HG02678 (cell line): ENCODE results near the gene FSIP1.
A peak's percentile ranks its signal among the peaks of the same experiment; 100 is the strongest.
"Not testable (repeated sequence)": the region's sequence is repeated elsewhere in the genome, so short reads cannot be mapped to it uniquely, and the experiment has no call there.

Source experiments
- ATAC-seq: cut with Tn5 transposase; IDR thresholded peaks from one replicate; pipeline ENCODE4 v1.9.1; 2021; ENCODE audit warnings: mild to moderate bottlenecking, moderate library complexity; ENCODE audit not compliant: unreplicated experiment

The FSIP1 gene

DNA sequence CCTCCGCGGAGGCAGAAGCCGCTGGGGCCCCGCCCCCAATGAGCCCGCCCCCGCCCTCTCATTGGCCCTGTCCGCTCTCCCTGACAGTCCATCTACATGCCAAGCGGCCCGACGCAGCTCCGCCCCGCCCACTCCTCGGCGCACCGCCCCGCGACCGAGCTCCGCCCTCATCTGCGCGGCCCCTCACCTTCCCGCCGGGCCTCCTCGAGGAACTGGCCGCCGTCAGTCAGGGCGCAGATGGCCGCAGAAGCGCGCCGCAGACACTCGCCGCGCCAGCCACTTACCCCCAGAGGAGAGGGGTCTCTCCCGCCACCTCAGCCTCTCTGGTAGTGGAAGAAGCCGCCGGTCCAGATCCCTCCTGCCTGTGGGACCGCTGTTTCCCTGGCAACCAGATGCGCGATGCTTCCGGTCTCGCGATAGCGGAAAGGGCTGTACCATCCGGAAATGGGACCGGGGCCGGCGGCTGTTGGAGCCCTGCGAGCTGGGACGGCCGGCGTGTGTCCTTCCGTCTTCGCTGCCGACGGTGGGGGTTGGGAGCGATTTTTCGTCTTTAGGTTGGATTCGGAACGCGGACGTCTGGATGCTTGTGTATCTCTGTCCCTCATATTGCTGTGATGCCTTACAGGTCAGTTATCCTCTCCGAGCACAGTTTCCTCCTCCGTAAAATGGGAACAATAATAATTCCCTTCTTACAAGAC is at the start of gene FSIP1:
FSIP1 (minus strand) TSS at position 401 of the 698 bp plus-strand sequence. CDS start 6,317 bp downstream, outside the sequence.
- ATAC-seq: peak; percentile 96

DNA sequence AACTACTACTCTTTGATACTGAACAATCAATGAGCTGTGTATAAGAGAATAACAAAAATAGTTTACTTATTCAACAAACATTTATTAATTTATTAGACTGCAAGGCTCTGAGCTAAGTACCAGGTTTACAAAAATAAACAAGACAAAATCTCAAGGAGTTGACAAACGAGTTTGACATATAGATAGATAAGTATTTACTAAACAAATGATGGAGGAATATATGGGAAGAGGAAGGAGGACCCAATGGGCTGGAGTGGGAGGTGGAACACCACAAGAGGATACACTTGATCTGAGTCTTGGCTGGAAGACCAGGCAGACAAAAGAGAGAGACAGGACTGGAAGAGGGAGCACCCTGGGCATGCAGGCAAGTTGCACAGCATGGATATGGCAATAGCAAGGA is 47.5 kb upstream of the FSIP1 start:
- ATAC-seq: no peak

DNA sequence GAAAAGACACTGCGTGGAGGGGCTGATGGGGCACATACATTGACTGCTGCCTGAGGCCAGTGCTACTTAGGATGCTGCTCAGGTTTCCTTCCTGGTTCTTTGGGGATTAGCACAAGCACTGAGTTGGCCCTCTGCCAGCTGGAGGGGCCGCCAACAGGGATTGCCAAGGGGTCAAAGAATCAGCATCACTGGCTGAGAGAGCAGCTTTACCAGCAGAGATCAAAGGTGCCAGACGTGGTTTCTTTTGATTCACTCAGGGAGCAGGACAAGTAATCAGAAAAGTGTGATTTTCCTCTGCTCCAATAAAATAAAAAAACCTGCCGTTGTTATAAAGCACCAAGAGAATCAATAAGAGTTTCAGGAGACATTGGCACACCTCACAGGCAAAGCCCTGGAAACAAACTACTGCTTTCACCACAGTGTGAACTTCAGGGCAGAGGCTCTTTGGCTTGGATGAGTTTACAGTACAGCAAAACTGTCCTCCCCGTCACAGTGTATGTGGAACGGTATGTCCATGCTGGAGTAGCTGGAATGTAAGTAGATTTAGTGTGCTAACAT is 45.8 kb upstream of the FSIP1 start:
- ATAC-seq: no peak

DNA sequence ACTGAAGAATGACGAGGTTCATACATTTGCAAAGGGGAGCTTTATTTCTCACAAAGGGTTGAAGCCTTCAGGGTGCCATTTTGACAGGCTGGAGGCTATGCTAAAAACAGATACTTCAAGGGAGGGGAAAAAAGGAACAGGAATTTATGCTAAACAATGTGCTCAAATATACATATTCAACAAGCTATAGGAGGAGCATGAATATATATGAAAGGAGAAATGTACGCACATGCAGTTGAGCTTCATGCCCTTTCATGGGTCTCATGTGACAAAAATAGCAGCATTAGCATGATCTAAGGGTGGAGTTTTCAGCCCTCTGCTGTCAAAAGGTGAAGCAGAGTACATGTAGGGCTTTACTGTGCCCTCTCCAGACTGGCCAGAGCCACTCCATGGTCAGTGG is 44.3 kb upstream of the FSIP1 start:
- ATAC-seq: no peak

DNA sequence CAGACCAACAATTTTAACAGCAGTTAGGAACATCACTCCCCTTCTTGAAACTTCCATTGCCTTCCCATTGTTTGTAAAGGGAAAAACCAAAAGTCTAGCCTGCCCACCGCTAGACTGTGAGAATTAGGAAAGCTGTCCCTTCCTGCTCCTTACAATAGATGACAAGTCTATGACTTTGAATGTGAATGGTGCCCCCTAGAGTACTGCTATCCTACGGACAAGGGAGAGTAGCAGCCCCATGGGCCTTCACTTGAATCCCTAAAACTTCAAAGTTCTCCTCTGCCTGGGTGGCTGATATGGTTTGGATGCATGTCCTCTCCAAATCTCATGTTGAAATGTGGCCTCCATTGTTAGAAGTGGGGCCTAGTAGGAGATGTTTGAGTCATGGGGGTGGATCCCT is 41.0 kb upstream of the FSIP1 start:
- ATAC-seq: no peak

DNA sequence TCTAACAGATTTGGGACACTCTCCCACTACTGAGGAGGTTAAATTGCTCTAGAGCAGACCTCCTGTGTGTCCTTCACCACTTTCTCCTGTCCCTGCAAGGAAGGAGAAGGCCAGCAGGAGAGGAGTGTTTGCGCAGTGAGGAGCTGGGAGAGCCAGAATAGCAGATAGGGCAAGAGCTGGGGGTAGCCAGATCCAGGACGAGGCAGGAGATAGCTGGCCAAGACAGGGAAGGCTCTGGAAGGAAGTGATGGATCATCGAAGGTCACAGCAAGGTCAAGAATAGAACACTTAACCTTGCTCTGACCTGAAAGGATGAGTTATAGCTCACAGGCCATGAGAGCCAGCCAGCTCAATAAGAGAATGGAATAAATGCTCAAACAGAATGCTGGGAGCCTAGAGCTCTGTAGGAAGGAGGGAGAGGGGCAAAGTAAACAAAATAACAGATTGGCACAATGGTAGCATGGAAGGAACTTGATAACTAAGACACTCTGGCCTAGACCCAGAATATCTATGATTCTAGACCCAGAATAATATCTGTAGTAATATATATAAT is 37.5 kb upstream of the FSIP1 start:
- ATAC-seq: no peak

DNA sequence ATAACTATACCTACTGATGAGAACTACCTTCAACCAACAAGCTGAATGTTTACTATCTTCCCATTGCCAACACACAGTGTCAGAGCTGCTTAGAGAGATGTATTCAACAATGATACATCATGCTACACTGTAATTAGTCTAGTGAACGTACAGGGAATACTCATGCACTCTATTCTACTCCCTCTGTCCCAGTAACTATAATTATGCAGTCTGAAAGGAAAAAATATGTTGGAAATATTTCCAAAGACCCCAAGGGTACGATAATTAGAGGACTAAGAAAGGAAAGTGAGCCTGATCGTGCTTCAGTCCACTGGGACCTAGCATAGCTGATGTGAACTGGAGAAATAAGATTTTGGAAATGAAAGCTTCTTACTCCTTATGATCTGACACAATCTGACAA is 36.9 kb upstream of the FSIP1 start:
- no peak for ATAC-seq

DNA sequence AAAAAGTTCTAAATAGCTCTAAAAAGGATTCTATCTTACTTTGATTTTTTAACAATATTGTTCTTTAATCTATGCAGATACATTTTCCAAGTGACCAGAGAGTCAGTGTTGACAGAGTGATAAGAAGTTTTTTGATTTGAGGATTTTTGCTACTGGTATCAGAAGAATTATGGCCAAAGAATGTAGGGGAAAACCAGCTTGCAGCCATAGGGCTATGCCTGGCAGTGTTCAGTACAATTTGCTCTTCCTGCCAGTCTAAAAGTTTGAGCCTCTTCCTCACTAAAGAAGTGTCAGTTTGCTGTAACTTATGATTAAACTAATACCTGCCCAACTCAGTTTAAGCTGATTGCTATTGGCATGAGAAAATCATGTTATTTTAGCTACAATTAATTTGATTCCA is 35.3 kb upstream of the FSIP1 start:
- no peak for ATAC-seq

DNA sequence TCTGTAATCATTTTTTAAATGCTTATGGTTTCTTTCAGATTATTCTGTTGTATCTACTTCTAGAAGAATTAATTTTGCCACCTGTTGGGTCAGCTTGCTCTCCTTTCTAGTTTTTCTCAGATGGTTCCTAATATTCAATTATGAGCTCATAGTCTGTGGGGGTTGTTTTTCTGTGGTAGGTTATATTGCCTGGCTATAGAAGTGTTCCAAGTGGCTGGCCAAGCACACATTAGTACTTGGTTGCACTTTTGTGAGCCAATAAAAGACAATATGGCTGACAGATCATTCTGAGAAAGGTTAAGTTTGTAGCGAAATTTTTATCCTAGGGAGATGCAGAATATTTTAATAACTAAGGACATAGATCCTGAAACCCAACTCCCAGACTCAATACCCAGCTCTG is 31.8 kb upstream of the FSIP1 start:
- no peak for ATAC-seq

DNA sequence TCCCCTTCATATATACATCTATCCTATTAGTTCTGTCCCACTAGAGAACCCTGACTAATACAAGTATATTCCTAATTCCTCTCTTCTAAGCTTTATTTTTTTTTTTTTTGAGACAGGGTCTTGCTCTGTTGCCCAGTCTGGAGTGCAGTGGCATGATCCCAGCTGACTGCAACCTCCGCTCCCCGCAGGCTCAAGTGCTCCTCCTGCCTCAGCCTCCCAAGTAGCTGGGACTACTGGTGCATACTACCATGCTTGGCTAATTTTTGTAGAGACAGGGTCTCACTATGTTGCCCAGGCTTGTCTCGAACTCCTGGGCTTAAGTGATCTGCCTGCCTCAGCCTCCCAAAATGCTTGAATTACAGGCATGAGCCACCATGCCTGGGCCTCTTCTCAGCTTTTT is 30.0 kb upstream of the FSIP1 start:
- ATAC-seq: not testable (repeated sequence)

DNA sequence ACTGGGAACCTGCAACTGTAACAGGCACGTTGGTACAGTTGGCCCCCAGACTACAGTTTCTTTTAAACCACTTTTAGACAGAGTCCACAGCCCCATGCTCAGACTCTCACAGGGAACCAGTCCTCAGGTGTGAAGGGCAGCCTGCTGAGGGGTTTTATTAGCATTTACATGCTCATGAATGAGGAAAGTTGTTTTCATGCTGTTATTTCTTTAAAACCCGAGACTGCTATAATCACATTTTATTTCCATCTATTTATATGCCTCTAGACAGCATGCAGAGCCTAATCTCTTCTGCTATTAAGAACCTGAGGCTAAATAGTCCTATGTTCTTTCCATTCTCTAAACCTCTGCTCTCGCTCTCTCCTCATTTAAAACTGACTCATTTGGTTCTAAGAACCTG is 26.3 kb upstream of the FSIP1 start:
- no peak for ATAC-seq

DNA sequence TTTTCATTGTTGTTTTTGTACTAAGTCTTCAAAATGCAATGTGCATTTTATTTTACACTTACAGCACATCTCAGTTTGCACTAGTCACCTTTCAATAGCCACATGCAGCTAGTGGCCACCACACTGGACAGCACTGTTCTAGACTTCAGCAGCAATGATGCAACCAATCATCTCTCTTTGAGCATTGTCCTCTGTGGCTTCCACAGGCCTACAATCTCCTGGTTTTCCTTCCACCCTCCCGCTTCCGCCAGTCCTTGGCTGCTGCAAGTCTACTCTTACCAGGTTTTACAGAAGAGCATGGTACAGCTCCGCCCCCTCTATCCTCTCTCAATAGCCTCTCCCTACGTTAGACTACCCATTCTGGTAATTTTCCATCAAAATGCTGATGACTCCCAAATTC is 25.1 kb upstream of the FSIP1 start:
- no peak for ATAC-seq

DNA sequence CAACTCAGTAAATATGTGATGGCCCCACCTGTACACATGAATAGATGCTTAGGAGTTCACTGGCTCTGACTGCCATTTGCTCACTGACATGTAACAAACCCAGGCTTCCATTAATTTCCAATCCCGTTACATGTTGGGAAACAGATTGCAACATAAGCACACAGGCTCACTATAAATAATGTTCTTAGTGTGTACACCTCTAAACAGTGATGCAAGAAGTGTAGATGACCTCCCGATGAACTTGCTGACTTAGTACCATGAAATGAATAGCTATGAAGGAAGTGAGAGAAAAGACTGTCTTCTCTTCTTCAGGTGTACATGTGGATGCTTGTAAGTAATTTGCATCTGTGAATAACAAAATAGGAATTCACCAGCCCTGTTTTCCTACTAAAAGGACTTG is 21.4 kb upstream of the FSIP1 start:
- ATAC-seq: no peak

DNA sequence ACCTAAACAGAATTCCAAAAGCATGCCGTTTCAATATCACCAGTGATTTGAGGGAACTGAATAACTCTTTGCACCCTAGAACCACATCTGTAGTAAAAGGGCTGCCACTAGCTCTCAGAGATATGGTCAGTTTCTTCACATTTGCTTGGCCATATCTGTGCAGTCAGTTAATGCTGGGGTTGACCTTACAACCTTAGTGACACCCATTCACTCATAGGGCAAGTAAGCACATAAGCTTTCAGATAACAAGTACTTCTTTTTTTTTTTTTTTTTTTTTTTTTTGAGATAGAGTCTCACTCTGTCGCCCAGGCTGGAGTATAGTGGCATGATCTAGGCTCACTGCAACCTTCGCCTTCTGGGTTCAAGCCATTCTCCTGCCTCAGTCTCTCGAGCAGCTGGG is 20.4 kb upstream of the FSIP1 start:
- ATAC-seq: no peak

DNA sequence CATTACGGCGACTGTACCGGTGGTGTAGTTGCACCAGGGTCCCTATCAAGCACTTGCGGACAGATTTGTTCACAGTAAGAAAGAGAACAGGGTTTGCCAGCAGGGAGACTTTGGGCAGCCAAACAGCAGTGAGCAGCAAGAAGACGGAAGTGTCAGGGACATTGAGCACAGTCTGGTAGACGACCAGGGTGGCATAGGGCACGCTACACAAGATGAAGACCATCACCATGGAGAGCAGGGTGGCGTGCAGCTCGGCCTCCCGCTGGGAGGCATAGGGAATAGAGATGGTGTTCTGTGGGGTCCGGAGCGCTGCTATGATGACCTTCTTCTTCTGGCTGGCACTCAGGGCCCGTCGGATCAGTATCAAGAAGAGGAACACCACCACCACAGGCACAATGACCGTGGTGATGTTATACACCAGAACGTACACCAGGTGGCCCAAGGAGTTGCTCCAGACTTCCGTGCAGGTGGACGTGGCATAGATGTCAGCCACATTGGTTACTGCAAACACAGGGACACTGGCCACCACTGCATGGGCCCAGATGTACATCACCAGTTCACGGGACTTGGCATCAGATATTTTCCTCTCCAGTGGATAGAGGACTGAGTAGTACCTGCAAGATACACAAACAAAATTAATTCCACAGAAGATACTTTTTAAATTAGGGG is 19.1 kb upstream of the FSIP1 start:
- no peak for ATAC-seq

DNA sequence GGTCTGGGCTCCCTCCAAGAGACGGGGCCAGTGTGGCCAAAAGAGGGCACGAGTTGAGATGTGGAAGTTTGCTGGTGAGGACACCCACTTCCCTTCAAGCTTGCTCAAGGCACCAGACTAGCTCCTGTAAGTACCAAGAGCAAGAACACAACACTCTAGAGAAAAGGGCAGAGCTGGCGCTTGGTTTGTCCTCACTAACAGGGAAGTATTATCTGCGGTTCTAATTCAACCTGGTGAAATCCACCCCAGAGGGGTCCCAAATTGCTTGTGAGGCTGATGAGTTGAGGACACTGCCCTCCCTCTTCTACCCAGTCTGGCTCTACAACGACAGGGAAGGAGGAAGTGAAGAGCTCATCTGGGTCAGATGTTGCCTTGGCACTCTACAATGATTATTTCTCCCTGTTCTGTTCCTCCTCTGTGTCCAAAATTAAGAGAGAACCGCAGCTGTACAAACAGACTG is 16.9 kb upstream of the FSIP1 start:
- no peak for ATAC-seq

DNA sequence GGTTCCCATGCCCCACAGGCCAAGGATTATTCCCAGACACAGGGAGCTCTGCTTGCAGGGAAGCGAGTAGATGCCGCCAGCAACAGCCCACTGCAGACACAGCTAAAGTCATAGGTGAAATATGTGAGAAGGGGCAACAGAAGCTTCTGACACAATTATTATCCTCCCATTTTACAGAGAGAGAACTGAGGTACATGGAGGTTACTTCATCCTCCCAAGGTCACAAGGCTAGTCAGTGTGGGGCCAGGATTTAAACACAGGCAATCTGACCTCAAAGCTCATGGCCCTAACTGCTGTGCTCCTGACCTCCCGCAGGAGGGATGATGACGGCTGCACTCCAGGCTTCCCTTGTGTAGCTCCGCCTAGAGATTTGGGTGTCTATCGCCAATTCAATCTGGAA is 15.7 kb upstream of the FSIP1 start:
- ATAC-seq: no peak

DNA sequence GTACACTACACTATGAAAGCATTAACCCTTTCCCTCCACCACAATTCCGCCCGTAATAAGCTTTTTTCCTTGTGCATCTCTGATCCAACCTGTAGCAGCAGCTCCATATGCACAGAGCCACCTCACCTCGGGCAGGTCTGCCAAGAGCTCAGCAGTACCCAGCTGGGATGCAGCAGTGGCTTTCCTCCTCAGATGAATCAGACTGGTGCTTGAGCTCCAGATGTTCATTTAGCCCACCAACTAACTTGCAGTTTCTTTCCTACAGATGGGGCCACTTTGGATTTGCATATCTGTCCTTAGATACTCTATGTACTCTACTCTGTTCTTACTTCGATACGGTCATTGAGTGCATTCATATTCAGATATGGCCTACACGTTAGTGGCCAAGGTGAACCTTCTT is 14.8 kb upstream of the FSIP1 start:
- ATAC-seq: no peak

DNA sequence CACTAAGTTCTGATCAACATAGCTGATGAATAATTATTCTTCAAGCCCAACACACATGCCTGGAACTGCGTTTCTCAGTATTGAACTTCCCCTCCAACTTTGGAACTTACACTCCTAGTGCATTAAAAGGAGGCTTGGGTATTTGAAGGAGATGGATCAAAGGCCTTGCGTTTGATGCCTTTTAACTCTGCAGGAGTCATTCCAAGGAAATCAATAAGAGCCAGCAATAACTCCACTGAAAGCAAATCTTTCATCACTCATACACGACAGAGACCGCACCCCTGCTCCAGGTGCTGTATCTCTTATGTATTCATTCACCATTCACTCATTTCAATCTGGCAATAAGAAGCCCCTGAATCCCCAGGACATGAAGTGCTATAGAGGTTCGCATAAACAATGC is 14.0 kb upstream of the FSIP1 start:
- ATAC-seq: no peak

DNA sequence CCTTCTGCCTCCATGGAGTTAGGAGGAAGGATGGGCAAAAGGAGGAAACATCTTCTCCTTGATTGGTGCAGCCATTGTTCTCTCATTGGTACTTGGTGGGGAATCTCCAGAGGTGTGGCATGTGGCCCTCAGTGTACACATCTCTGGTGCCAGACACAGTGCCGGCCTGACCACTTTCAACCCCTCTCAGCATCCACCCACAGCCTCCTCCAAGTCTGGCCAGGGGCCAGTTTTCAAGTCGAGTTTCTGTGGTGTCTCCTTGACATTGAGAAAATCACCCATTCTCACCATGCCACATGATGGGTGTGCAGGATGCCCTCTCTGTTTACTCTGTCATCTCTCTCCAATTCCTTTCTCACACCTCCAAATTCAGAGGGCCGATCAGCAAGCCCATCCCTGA is 12.8 kb upstream of the FSIP1 start:
- no peak for ATAC-seq

DNA sequence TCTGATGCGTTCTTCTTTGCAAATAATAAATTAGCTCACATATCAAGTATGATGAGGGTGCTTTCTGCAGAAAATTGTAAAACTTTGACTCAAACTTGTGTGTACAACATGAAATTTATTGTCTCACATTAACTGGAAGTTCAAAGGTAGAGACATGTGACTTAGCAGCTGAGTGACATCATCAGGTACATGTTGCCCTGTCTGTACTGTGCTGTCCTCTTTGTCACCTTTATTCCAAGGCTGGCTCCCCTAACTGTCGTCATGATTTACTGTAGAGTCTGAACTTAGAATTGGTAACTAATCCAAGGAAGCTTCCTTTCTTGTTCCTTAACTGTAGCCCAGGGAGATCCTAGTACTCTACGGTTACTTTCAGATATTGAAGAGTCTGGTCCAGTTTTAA is 12.3 kb upstream of the FSIP1 start:
- ATAC-seq: no peak

DNA sequence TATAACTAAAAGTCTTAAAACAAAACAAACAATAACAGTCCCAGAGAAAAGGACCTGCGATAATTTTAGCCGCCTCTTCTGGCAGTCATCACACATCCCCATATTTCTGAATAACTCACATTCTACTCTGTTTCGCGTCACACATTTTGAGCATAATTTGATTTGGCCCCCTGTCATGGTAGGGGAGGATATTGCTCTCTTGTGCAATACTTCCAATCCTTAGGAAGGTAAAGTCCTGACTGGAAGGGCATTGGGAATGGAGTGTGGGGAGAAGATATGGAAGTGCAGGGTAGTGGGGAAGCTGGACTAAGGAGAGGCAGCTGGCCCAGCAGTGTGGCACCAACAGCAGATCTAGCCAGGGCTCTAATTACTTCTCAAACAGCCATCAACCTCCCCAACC is 11.3 kb upstream of the FSIP1 start:
- ATAC-seq: no peak
